ENCODE results near the gene ODAD2. TPM values are rescaled to one million over a fixed set of nuclear protein-coding genes. Genes with fewer than 3 reads are reported as not detected.

Gene ODAD2
- total RNA-seq, 1 experiment from 2014 or later, result 4.1 TPM

- Mint-ChIP-seq H3K4me3 (no peak overlapping the region), H3K4me1 (peaks cover 18% of the 10 kb centered on the region), H3K27ac (no peak overlapping the region), H3K27me3 (ENCODE audit: low read depth) (no peaks in the 10 kb centered on the region), H3K9me3 (no peaks in the 10 kb centered on the region), H3K36me3 (no peaks in the 10 kb centered on the region)
- ChIA-PET POLR2A (interaction anchor here (0.5 kb wide), 1 partner anchor 478 kb away, joined by 3 read pairs; no protein-coding TSS in a partner anchor), CTCF (no interaction called here)
- TF ChIP-seq ZNF281 (CRISPR knock-in tag; IDR thresholded peaks at IDR 0.05) (no peak), AFF4 (CRISPR knock-in tag; IDR thresholded peaks at IDR 0.05; ENCODE audit: borderline replicate concordance) (no peak), ZBTB21 (CRISPR knock-in tag; IDR thresholded peaks at IDR 0.05; ENCODE audit: borderline replicate concordance) (no peak)
- ATAC-seq (no peak), DNase-seq (ENCODE audit: low spot score) (no peak)
These were observed 114.7 kb downstream of the ODAD2 start for GRCh38 chr10:27884185-27884641.

- H3K36me3 Mint-ChIP-seq, result peaks cover 12% of the 10 kb centered on the region
- peaks cover 10% of the 10 kb centered on the region for H3K4me1 Mint-ChIP-seq
- ChIA-PET POLR2A (no interaction called here), CTCF (no interaction called here)
- no peaks in the 10 kb centered on the region for H3K27me3 Mint-ChIP-seq (ENCODE audit: low read depth)
- H3K4me3 Mint-ChIP-seq, result no peak overlapping the region
- H3K27ac Mint-ChIP-seq, result no peak overlapping the region
- DNase-seq (ENCODE audit: low spot score) (no peak), ATAC-seq (no peak)
- H3K9me3 Mint-ChIP-seq, result peaks cover 30% of the 10 kb centered on the region
- TF ChIP-seq ZNF425 (CRISPR knock-in tag; conservative IDR thresholded peaks at IDR 0.05) (no peak), ZNF423 (CRISPR knock-in tag; IDR thresholded peaks at IDR 0.05) (no peak), GTF2I (CRISPR knock-in tag; conservative IDR thresholded peaks at IDR 0.05) (no peak), USF2 (CRISPR knock-in tag; IDR thresholded peaks at IDR 0.05) (no peak), ZMAT4 (CRISPR knock-in tag; IDR thresholded peaks at IDR 0.05) (no peak), ZNF219 (CRISPR knock-in tag; IDR thresholded peaks at IDR 0.05; ENCODE audit: borderline replicate concordance) (no peak), RORB (CRISPR knock-in tag; IDR thresholded peaks at IDR 0.05) (no peak), MYBL2 (CRISPR knock-in tag; IDR thresholded peaks at IDR 0.05) (no peak), JAZF1 (CRISPR knock-in tag; IDR thresholded peaks at IDR 0.05) (no peak), ERG (CRISPR knock-in tag; IDR thresholded peaks at IDR 0.05) (no peak), NFATC4 (CRISPR knock-in tag; IDR thresholded peaks at IDR 0.05) (no peak), OVOL2 (CRISPR knock-in tag; IDR thresholded peaks at IDR 0.05; ENCODE audit: borderline replicate concordance) (no peak), ZNF532 (CRISPR knock-in tag; IDR thresholded peaks at IDR 0.05; ENCODE audit: borderline replicate concordance) (no peak), NR3C1 (CRISPR knock-in tag; conservative IDR thresholded peaks at IDR 0.05; ENCODE audit: low read depth) (no peak), IRF2 (CRISPR knock-in tag; IDR thresholded peaks at IDR 0.05; ENCODE audit: borderline replicate concordance, low read depth) (no peak), FOXK1 (CRISPR knock-in tag; IDR thresholded peaks at IDR 0.05) (no peak), ZNF138 (CRISPR knock-in tag; conservative IDR thresholded peaks at IDR 0.05) (no peak)
These were observed 120.6 kb downstream of the ODAD2 start for GRCh38 chr10:27878281-27878680.

Measured in WTC11 (cell line).